DMS53 treated with DMSO at 0.1 percent for 48 hours (cell line): Measurements from ENCODE around the gene CYP3A4.
"Not testable (repeated sequence)": the region's sequence is repeated elsewhere in the genome, so short reads cannot be mapped to it uniquely, and the experiment has no call there.

Source experiments
- DNase-seq: peaks from one replicate; lab custom pipeline; 2025; ENCODE audit not compliant: unreplicated experiment; lab: John Stamatoyannopoulos, UW

The CYP3A4 gene

DNA sequence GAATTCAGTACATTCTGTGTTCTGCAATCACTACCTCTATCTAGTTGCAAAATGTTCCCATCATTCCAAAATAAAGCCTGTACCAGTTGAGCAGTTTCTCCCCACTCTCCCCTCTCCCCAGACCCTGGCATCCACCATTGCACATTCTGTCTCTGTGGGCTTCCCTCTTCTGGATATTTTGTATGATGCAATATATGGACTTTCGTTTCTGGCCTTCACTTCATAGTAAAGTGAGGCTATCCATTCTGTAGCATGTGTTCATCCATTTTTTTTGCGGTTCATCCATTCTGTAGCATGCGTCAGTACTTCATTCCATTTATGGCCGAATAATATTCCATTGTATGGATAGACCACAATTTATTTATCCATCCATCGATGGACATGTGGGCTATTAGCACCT, 9.5 kb upstream of the CYP3A4 start:
- DNase-seq, result no peak

DNA sequence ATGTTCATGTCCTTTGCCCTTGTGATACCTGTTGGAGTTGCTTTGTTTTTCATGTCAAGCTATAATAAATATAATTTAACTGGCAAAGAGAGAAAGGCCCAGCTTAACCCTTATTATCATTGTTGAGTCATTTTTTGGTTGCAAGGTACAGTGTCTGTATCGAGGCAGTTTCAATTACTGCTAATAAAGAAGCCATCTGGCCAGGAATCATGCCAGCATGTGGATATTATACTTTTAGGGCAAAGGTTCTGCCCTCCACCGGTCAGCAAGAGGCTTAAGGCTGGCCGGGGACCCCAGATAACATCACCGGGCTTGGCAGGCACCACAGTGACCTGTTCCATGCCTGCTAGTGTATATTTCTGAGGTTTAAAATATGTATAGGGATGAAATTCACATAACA, 9.0 kb upstream of the CYP3A4 start:
- DNase-seq, result no peak

DNA sequence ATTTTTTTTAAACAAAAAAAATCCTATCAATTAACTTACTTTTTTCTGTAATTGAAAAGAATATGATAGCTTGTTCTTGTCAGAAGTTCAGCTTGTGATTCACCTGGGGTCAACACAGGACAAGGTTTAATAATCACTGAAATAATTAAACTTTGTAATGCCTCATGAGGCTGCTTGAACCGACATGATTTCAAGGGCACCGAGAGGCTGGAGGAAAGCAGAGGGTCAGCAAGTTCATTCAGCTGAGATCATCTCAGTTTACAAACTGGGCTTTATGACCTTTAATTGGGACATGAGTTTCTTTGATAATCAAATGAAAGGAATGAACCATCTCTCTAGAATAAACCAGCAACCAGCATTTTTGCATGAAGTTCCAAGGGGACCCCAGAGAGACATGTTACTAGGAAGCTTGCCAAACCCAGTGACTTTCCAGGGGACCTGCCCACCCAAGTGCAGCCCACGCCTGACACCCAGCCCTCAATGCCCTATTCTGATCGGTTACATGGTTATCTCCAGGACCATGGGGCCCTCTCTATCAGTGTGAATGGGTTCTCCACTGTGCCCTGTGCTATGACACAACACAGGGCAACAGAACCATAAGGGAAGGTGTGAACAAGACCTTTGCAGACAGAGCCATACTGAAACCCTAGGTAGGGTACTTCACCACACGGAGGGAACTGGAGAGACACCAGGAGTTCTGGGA, 7.8 kb upstream of the CYP3A4 start:
- DNase-seq, result no peak

DNA sequence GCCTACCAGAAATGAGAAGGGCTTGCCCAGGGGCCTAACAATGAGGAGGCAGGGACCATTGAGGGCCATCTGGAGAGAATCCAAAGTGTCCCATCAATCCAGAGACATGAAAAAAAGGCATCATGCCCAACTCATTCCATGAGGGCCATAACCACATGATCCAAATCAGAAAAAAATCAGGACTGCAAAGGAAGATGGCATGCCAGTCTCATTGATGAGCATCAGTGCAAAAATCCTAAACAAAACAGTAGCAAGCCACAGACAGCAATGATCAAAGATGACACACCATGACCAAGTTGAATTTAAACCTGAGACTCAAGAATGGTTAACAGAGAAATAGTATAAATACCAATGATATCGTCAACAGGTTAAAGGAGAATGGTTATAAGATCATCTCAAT, 7.0 kb upstream of the CYP3A4 start:
- no peak for DNase-seq

DNA sequence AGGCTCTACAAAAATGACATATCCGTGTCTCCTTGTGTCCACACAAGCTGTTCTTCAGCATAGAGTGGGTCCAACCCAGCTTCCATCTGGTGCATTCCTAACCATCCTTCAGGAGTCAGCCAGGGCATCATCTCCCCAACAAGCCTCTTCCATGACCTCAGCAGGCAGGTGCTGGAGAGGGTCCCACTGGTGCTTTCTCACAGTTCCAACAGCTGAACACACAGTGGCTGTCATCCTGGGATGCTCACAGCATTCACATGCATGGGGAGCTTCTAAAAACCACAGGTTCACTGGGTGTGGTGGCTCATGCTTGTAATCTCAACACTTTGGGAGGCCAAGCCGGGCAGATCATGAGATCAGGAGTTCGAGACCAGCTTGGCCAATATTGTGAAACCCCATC, 6.4 kb upstream of the CYP3A4 start:
- DNase-seq, result no peak

DNA sequence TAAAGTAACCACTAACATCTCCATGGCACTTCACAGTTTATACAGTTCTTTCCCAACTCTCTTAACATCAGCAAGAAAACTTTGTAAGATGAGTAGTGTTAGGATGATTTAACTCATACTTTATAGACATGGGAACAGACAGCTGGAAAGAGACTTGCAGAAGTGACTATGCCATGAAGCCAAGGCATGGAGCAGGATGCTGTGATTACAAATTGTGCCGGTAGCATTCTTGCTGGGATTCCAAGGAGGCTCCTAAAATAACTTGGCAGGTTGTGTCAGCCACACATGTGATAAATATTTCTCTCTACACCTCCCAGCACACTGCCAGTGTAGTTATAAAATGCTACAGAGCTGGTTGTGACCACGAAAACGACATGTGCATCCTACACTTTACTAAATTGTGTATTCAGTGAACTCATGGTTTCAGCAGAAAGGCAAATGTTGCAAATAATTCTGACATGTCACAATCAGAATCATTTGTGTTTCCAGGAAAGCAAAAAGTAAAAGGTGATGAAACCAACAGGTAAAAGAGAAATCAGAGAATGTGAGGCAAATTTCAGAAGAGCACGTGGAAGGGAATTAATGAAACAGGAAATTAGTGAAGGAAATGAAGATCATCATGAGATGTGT, 5.6 kb upstream of the CYP3A4 start:
- DNase-seq, result no peak

DNA sequence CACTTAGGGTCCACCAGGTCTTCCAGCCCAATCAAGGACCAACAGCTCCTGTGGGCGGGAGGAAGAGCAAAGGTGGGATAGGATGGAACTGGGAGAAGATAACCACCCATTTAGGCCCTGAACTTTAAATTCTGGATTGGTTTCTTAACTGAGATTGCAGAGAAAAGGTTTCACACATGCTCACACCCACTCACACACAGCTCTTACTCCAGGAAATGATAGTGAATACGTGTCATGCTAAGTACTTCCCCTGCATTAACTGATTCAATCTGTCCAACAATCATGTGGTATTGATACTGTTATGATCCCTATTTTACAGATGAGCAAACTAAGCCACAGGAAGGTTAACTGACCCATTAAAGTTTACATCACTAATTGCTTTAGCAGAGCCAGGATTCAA, 4.6 kb upstream of the CYP3A4 start:
- no peak for DNase-seq

DNA sequence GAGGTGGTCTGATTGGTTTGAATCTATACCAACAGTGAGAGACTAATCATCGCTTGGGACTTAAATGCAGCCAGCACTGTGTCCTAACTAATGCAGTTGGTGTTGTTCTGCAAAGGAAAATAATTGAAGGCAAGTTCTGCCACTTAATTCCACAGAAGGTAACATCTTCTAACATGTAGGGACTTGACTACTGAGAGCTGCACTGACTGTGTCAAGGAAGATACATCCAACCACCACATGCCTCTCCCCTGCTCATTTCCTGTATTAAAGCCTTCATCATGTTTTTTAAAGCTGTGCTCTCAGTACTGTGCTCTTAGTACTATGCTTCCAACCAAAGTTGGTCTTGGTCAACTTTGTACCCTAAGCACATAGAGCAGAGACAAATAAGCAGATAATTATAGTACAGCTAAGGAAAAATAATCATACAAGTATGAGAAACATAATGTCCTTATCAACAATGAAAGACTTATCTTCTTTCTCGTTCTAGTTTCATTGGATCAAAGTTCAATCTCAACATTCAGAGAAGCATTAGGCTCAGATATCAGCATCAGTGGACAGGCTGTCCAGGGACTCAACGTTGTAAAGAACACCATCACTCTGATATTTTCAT, 2.8 kb upstream of the CYP3A4 start:
- DNase-seq, result no peak

DNA sequence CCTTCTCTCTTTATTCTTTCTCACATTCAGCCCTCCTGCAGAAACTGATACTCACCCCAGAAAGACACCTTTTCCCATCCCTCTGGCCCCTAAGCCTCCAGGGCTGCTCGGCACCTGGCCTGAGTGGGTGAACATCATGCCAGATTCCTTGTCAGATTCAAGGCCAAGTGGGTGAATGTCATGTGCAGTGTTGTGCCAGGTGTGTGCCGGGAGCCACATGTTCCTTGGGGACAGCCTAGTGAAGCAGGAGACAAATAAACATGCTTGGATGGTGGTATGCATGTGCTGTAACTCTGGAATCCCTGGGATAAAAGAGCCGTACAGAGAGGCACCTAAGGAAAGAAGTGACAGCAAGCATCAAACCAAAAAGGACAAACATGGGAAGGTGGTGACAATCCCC, 1.7 kb upstream of the CYP3A4 start:
- DNase-seq, result not testable (repeated sequence)

DNA sequence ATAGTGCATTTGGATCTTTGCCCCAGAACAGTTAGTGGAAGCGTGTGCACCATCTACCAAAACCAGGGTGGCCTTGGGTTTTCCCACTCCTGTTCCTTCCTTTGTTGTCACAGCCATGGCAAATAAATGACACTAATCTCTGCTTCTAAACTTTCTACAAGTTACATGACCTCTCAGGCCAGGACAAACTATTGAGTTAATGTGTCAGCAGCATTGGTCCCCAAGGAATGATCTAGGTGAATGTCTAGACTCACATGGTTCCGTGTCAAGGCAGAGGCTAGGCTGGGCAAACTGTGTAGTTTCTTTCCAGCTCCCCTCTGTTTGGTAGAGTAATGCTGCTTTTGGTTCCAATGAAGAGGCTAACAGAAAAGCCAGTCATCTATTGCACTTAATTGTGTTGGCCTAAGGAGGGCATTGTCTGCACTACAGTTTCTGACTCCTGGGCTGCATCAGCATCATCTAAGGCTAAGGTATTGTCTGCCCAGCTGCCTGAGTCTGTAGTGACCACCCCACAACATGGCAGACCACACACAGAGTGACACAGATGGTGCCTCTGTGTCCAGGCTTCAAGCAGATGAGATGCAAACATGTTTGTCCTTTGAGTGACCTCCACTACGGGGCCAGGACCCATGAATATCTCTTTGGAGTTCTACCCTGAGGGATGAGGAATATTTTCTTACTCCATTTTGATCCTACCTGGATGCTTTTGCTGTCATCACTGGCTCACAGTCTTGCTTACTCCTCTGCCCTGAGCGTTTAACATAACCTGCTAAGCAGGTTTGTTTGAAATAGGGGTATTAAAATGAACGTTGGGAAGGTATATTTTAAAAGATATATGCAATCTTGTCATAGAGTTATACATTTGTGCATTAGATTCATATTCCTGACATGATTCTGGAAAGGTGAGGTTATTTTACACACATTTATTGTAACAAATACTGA, 1.7 kb downstream of the CYP3A4 start:
- DNase-seq, result no peak

DNA sequence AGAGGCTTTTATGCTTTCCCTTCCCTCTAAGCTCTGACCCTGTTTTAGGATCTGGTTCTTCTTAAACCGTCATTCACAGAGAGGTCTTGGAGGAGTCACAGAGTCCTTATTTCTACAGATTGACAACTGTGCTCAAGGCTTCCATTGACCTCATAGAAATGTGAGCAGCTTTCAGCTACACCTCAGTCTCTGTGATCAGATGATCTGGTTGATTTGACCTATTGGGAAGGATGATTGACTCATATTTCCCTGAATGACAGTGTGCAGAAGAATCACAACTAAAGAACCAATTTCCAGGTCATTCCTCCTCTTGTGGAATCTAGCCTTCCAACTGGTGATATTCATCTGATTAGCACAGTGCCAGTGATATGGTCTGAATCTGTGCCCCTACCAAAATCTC, 3.4 kb downstream of the CYP3A4 start:
- no peak for DNase-seq

DNA sequence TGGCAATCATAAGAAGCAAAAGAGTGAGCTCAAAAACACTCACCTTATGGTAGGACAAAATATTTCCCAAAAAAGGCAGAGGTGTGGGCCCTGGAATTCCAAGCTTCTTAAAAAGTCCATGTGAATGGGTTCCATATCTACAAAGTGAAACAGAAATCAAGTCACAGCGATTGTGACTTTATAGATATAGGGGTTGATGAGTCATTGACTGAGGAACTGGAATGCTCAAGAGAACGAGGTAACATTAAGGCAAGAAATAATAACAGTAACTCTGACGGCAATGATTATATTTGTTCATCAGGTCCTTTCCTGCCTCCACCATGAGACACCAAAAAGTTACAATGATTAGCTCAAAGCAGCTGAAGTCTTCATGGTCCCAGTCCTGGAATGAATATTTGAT, 4.0 kb downstream of the CYP3A4 start:
- no peak for DNase-seq

DNA sequence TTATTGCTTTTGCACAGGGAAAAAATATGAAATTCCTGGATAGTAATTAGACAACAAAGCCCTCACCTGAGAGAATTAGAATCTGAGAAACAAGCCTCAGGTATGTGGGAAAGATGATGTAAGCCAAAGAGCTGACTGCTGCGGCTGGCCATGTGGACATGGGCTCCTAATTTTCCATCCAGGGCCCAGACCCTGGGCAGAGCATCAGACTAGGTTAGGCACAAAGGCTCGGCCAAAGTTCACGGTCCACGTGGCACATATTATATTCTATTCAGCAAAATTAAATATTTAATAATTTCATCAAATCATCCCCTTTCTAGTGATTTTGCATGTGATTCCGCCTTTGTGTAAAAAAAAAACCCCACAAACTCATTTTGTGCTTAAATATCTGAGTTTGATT, 5.1 kb downstream of the CYP3A4 start:
- no peak for DNase-seq

DNA sequence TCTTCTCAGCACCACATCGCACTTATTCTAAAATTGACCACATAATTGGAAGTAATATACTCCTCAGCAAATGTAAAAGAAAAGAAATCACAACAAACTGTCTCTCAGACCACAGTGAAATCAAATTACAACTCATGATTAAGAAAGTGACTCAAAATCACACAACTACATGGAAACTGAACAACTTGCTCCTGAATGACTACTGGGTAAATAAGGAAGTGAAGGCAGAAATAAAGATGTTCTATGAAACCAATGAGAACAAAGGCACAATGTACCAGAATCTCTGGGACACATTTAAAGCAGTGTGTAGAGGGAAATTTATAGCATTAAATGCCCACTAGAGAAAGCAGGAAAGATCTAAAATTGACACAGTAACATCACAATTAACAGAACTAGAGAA, 10.6 kb downstream of the CYP3A4 start:
- DNase-seq, result not testable (repeated sequence)

DNA sequence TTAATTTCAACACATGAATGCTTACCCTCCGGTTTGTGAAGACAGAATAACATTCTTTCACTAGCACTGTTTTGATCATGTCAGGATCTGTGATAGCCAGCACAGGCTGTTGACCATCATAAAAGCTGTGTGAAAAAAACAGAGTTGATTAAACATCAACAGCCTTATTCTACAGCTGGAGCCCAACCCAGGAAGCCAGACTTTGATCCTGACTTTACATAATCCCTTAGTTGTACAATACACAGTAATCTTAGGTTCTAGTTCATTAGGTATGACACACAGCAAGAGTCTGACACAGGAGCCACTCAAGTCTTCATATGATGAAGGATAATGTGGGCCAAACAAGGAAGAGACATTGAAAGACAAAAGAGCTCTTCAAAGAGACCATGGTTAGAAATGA, 11.4 kb downstream of the CYP3A4 start:
- no peak for DNase-seq

DNA sequence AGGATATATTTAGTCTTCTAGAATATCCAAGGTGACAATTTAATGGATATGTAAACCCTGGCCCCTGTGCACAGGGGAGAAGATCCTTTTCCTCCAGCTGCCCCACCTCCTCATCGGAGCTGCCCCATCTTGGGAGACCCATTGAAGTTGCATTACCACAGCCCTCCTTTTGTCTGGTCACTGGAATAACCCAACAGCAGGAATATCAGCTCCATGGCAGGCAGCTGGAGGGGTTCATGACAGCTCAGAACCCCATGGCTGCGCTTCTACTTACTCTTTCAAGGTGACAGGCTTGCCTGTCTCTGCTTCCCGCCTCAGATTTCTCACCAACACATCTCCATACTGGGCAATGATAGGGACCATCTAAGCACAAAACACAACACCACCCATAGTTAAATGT, 14.5 kb downstream of the CYP3A4 start:
- DNase-seq, result not testable (repeated sequence)

DNA sequence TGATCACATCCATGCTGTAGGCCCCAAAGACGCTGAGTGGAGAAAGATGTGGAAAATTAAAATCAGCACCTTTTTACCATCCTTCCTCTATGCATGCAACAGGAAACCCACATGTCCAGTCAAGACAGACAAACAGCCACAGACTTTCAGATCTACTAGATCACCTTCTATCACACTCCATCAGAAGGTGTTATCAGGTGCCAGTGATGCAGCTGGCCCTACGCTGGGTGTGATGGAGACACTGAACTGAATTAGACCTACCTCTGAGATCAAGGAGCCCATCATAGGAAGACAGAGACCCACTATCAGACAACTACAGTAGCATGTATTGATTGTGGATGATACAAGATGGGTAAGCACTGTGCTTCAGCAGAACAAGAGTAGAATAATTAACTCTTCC, 15.5 kb downstream of the CYP3A4 start:
- no peak for DNase-seq

DNA sequence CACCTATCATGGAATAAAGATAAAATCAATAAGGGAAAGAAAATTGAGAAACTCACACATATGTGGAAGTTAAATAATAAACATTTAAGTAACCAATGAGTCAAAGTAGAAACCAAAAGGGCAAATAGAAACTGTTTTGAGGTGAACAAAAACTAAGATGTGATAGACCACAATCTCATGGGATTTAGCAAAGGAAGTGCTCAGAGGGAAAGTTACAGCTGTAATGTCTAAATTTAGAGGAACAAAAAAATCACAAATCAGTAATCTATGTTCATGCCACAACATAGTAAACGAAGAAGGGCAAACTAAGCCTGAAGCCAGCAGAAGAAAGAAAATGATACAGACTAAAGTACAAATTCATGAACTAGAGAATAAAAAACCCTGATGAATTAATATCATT, 16.3 kb downstream of the CYP3A4 start:
- DNase-seq, result no peak

DNA sequence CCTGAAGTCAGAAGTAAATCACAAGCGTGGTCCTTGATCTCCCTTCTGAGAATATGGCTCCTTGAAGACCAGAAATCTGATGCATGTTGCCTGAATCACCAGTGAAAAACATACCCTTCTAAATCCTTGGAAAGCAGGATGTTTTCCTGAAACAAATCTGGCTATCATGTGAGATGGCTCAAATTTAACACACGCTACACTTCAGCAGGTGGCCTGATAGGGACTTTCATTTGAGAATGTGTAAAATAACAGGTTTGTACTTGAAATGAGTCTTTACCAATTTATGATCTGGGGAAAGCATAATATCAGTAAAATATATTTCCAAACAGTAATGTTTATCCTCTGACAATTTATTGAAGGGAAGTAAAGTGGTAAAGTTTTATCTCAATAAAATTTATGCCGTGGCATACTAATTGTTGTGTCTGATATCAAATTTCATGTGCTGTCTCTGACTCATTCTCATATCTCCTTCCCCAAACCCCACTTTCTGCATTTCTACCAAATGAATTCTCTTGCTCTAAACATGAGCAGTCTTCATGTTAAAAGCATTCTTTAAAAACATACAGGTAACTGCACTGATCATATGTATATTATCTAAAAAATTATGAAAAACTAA, 17.4 kb downstream of the CYP3A4 start:
- no peak for DNase-seq

DNA sequence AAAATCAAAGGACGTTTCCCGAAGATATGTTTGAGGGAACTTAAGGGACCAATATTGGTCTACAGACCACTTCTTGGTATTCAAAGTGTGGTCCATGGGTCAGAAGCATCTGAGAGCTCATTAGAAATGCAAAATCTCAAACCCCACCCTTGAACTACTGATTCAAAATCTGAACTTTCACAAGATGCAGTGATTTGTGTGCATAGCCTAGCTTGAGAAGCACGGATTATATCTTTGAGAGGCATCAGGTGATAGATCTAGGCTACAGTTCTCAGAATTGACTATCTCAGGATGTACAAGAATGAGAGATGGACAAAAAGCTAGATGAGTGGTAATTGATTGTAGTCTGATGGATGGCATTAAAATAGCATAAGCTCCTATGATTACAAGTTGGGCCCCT, 19.5 kb downstream of the CYP3A4 start:
- no peak for DNase-seq

DNA sequence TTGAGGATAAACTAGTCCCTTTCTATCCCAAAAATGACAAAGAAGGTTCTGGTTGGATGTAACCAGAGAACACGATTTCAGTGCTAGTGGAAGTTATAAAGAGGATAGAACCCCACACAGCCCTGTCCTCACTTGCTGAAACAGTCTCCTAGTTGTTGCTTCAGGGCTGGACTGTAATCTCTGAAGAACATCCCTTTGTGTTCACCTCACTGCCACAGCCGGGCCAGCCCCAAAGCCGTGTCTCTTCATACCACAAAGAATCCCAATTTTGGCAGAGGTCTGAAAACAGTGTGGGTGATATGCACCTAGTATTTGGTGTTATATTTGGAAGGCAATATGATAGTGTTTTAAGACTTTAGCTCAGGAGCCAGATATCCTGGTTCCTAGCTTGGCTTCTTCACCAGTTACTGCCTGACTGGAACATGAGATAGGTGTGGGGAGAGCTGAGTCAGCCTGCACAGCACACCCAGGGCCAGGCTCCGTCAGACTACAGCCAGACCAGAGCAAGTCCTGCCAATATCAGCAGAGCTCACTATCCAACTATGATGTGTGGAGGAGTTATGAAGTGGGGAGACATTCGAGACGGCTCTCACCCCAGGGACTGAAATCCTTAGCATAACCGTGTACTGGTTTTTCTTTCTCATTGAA, 21.2 kb downstream of the CYP3A4 start:
- no peak for DNase-seq
